ENCODE measurements around the gene ANKRD49. TPM values are rescaled to one million over a fixed set of nuclear protein-coding genes. Genes with fewer than 3 reads are reported as not detected.
A peak's percentile ranks its signal among the peaks of the same experiment; 100 is the strongest.

Gene ANKRD49
- total RNA-seq, 1 experiment from 2014 or later, result 12.7 TPM

GRCh38 chr11:94536386-94536785 is 42.6 kb downstream of the ANKRD49 start:
- H3K27ac ChIP-seq, result no peak overlapping the region
- H3K9me3 ChIP-seq (ENCODE audit: insufficient read depth, low read depth), result no peaks in the 10 kb centered on the region
- intact Hi-C loops (cut with micrococcal nuclease; ENCODE audit: unreplicated experiment), result no loop called here
- no peaks in the 10 kb centered on the region for H3K27me3 ChIP-seq (ENCODE audit: insufficient read depth, low read depth)
- no peaks in the 10 kb centered on the region for H3K36me3 ChIP-seq (ENCODE audit: low read depth)
- ChIA-PET CTCF (no interaction called here), POLR2A (ENCODE audit: unreplicated experiment) (no interaction called here)
- H3K4me3 ChIP-seq, result no peak overlapping the region
- H4K20me1 ChIP-seq (ENCODE audit: insufficient read depth), result no peaks in the 10 kb centered on the region
- peaks cover 16% of the 10 kb centered on the region for H3K4me1 ChIP-seq (replicated peaks; ENCODE audit: insufficient read depth)
- DNase-seq, result no peak
- H3F3A ChIP-seq (ENCODE audit: insufficient read depth, low read depth), result no peaks in the 10 kb centered on the region
- BruUV-seq (replicated peaks), result no TSS peak
- no peaks in the 10 kb centered on the region for H3K79me2 ChIP-seq (ENCODE audit: low read depth)
- TF ChIP-seq EZH2 (IDR thresholded peaks at IDR 0.05; ENCODE audit: low read depth) (no peak), CTCF (conservative IDR thresholded peaks at IDR 0.05) (no peak)
- no peak overlapping the region for H3K4me2 ChIP-seq
- no peak overlapping the region for H2AFZ ChIP-seq
- no peaks in the 10 kb centered on the region for H3K9me2 ChIP-seq (ENCODE audit: insufficient read depth)

GRCh38 chr11:94537031-94537600 is 43.3 kb downstream of the ANKRD49 start:
- Histone ChIP-seq H3K36me3 (ENCODE audit: low read depth) (no peaks in the 10 kb centered on the region), H3K9me2 (ENCODE audit: insufficient read depth) (no peaks in the 10 kb centered on the region), H3K9me3 (ENCODE audit: insufficient read depth, low read depth) (no peaks in the 10 kb centered on the region), H3K79me2 (ENCODE audit: low read depth) (no peaks in the 10 kb centered on the region), H3K27me3 (ENCODE audit: insufficient read depth, low read depth) (no peaks in the 10 kb centered on the region), H4K20me1 (ENCODE audit: insufficient read depth) (no peaks in the 10 kb centered on the region), H3K4me1 (replicated peaks; ENCODE audit: insufficient read depth) (peaks cover 16% of the 10 kb centered on the region), H3K4me2 (0 out of 2 replicates have a peak overlapping the region, but pooled peaks have one; percentile 1), H2AFZ (no peak overlapping the region), H3K4me3 (no peak overlapping the region), H3F3A (ENCODE audit: insufficient read depth, low read depth) (no peaks in the 10 kb centered on the region), H3K27ac (no peak overlapping the region)
- no peak for TF ChIP-seq CTCF (conservative IDR thresholded peaks at IDR 0.05)
- TF ChIP-seq EZH2 (IDR thresholded peaks at IDR 0.05; ENCODE audit: low read depth), result no peak
- peak in 1 of 2 experiments; percentile 63 for DNase-seq
- ChIA-PET POLR2A (ENCODE audit: unreplicated experiment) (no interaction called here), CTCF (no interaction called here)
- no TSS peak for BruUV-seq (replicated peaks)
- intact Hi-C loops (cut with micrococcal nuclease; ENCODE audit: unreplicated experiment), result no loop called here

GRCh38 chr11:94539420-94539819 is 45.6 kb downstream of the ANKRD49 start:
- H4K20me1 ChIP-seq (ENCODE audit: insufficient read depth), result no peaks in the 10 kb centered on the region
- H3K27me3 ChIP-seq (ENCODE audit: insufficient read depth, low read depth), result no peaks in the 10 kb centered on the region
- H3K9me2 ChIP-seq (ENCODE audit: insufficient read depth), result no peaks in the 10 kb centered on the region
- no peaks in the 10 kb centered on the region for H3K9me3 ChIP-seq (ENCODE audit: insufficient read depth, low read depth)
- intact Hi-C loops (cut with micrococcal nuclease; ENCODE audit: unreplicated experiment), result no loop called here
- H3K4me1 ChIP-seq (replicated peaks; ENCODE audit: insufficient read depth), result peaks cover 26% of the 10 kb centered on the region
- H3F3A ChIP-seq (ENCODE audit: insufficient read depth, low read depth), result peaks cover 11% of the 10 kb centered on the region
- no peaks in the 10 kb centered on the region for H3K79me2 ChIP-seq (ENCODE audit: low read depth)
- H3K4me2 ChIP-seq, result no peak overlapping the region
- H3K4me3 ChIP-seq, result no peak overlapping the region
- no TSS peak for BruUV-seq (replicated peaks)
- H2AFZ ChIP-seq, result no peak overlapping the region
- H3K36me3 ChIP-seq (ENCODE audit: low read depth), result no peaks in the 10 kb centered on the region
- DNase-seq, result peak in 1 of 2 experiments; percentile 66
- POLR2A ChIA-PET (ENCODE audit: unreplicated experiment), result no interaction called here
- CTCF ChIA-PET, result no interaction called here
- H3K27ac ChIP-seq, result no peak overlapping the region
- TF ChIP-seq CTCF (conservative IDR thresholded peaks at IDR 0.05), result no peak
- no peak for TF ChIP-seq EZH2 (IDR thresholded peaks at IDR 0.05; ENCODE audit: low read depth)

Data from PC-9 (cell line).